ENCODE measurements around the gene CX3CL1. TPM values are rescaled to one million over a fixed set of nuclear protein-coding genes. Genes with fewer than 3 reads are reported as not detected.
A peak's percentile ranks its signal among the peaks of the same experiment; 100 is the strongest.
"Not testable (repeated sequence)": the region's sequence is repeated elsewhere in the genome, so short reads cannot be mapped to it uniquely, and the experiment has no call there.

CX3CL1 gene
- 3.7 TPM for total RNA-seq

DNA sequence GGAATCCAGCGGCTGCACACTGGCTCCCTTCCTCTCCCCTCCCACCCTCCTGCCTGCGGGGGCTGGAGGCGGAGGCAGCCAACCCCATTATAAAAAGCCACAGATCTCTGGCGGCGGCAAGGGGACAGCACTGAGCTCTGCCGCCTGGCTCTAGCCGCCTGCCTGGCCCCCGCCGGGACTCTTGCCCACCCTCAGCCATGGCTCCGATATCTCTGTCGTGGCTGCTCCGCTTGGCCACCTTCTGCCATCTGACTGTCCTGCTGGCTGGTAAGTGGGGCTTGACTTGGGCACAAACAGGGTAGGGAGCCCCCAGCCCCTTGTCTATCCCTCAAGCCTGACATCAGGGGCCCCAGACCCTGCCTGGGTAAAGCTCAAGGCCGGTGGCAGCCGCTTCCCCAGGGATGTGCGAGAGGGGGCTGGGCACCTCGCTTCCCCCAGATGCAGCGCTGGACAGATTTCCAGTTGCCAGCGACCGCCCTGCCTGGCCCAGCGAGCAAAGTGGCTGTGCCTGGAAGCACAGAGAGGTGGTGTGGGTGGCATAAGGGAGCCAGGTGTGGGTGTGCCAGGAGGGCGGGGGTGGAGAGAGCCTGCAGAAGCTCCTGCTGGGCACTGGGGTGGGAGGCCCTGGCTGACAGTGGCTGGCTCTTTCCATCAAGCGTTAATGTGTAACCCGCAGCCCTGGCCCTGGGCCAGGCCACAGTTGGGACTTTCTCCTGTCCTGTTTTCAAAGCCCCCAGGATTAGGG is at the start of gene CX3CL1:
TSS of gene CX3CL1 (plus strand) at position 119 of the 745 bp plus-strand sequence. CDS start at position 198, 79 bp downstream.
- ATAC-seq = peak; percentile 41

- ATAC-seq = no peak
Measured at GRCh38 chr16:57324749-57325148, 47.5 kb upstream of the CX3CL1 start.

- no peak for ATAC-seq
Measured at GRCh38 chr16:57325458-57325857, 46.8 kb upstream of the CX3CL1 start.

GRCh38 chr16:57329718-57330327 is 42.5 kb upstream of the CX3CL1 start:
- no peak for ATAC-seq

- no peak for ATAC-seq
Measured at GRCh38 chr16:57331355-57331754, 40.9 kb upstream of the CX3CL1 start.

DNA sequence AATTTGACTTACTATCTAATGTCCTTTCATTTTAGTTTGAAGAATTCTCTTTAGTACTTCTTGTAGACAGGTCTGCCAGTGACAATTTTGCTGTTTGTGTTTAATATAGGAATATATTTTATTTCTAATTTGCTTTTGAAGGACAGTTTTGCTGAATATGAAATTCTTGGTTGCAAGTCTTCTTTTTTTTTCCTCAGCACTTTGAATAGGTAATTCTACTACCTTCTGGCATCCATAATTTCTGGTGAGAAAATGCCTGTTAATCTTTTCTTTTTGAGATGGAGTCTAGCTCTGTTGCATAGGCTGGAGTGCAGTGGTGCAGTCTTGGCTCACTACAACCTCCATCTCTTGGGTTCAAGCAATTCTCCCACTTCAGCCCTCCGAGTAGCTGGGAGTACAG is 38.9 kb upstream of the CX3CL1 start:
- no peak for ATAC-seq

- no peak for ATAC-seq
Measured at GRCh38 chr16:57335366-57335765, 36.9 kb upstream of the CX3CL1 start.

DNA sequence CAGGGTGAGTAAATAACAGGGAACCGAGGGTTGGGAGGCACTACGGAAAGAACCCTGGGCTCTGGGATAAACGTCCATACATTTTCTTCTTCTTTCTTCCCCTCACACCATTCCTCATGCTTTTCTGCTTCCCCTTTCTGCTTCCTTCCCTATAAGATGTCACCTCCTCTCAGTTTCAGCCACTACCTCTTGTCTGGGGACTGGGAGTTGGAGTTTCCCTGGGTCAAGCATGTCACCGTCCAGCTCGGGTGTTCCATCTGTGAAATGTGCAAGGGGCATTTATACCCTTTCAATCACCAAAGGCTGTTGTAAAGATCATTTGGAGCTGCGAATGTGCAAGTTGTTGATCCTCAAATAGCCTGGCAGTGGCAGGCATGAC is 31.2 kb upstream of the CX3CL1 start:
- ATAC-seq = no peak

GRCh38 chr16:57341441-57342303 is 30.6 kb upstream of the CX3CL1 start:
- peak; percentile 86 for ATAC-seq

GRCh38 chr16:57342606-57343005 is 29.7 kb upstream of the CX3CL1 start:
- not testable (repeated sequence) for ATAC-seq

DNA sequence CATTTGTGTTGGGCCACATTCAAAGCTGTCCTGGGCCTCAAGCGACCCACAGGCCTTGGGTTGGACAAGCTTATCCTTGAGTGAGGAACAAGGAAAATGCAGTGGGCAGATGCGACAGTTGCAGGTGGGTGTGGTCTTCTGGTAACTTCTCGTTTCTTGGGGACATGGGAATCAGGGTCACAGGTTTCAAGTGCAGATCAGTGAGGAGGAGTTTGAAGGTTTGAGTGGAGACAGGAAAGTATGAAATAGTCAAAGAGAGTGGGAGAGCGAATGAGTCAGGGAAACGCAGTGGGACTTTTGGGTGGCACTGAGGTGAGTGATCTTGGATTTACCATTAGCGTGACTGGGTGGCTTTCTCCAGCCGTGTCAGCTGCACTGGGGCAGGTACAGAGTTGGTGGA is 29.1 kb upstream of the CX3CL1 start:
- ATAC-seq = no peak

- ATAC-seq = not testable (repeated sequence)
Measured at GRCh38 chr16:57344094-57344493, 28.2 kb upstream of the CX3CL1 start.

DNA sequence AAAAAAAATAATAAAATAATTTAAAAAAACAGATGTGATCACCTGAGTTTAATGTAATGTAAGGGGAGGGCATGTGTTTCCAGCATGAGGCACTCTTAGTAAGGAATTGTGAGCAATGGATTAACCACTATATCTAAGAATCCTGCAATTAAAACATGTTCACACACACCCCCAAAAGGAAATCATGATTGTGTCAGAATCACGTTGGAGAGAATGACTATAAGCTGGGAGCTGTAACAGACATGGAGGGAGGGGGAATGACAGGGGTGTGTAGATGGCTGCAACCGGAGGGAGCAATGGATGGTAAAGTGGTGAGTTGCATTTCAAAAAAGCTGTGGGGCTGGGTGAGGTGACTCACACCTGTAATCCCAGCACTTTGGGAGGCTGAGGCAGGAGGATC is 27.3 kb upstream of the CX3CL1 start:
- no peak for ATAC-seq

DNA sequence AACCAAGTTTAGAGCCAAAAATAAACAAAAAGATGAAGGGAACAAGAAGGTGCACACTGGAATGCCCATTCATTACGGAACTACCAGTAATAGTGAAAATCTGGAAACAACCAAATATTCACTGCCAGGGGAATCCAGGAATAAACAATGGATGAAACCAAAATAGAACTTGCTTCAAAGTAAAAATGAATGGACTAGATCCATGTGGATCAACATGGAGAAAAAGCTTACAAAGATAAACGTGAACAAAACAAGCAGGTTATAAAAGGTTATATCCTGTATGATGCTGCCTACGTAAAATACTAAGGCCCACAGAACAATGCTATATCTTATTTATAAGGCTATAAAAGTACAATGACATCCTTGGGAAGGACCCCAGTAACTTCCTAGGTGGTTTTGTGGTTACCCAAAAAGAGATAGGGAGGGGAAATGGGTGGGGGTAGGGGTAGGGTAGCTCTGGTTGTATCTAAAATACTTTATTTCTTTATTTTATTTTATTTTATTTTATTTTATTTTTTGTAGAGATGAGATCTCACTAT is 26.6 kb upstream of the CX3CL1 start:
- ATAC-seq = no peak

DNA sequence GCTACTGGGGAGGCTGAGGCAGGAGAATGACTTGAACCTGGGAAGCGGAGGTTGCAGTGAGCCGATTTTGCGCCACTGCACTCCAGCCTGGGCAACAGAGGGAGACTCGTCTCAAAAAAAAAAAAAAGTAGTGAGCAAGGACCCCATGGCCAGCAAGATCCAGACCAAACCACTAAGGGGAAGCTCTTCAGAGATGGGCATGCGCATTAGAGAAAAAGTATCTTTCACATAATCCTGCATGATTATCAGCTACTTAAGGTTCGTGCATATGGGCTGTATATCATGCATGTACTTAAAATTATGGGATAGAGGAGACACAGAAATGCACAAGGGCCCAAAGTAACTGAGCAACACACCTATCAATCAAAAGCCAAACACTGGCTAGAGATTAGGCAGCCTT is 24.4 kb upstream of the CX3CL1 start:
- no peak for ATAC-seq

GRCh38 chr16:57348327-57348726 is 24.0 kb upstream of the CX3CL1 start:
- ATAC-seq = no peak

DNA sequence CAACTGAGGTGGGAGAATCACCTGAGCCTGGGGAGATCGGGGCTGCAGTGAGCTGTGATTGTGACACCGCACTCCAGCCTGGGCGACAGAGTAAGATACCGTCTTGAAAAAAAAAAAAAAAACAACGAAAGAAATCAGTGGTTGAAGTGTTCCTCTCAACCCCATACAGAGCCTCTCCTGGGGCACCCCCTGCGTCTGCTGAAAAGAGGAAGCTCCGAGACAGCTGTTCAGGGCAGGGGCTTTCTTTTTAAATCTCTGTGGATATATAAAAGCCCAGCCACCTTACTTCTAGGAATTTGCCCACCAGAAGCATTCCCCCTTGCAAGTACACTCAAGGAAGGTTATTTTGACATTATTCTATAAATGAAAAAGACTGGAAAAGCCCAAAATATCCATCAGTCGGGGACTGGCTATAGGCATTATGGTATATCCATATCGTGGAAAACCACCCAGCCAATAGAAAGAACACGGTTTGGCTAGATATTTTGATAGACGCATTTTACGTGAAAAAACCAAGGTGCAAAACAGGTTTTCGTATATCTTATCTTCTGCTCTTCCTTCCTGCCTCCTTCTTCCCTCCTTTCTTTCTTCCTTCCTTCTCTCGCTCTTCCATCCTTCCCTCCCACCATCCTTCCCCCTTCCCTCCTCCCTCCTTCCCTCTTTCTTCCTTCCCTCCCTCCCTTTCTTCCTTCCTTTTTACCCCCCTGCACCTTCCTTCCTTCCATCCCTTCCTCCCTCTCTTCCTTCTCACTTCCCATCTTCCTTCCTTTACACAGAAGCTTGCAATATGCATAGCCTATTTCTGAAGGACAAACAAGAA is 22.9 kb upstream of the CX3CL1 start:
- ATAC-seq = peak; percentile 49

DNA sequence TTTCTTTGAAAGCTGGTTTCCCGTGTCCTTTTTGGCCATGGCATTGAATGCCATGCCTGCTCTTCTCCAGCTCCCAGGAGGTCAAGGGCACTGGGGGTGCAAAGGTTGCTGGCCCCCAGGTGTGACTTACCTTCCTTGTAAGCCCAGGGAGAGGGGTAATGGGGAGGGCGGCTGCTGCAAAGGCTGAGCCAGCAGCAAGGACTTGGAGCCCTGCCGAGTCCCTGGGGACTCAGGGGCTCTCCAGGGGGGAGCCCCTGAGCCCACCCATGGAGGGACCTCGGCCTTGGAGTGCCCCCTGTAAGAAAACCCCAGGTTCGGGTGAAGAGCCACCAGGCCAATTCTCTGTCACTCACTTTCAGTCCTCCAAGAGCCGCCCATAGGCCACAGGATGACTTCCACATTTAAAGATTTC is 19.6 kb upstream of the CX3CL1 start:
- ATAC-seq = no peak

- no peak for ATAC-seq
Measured at GRCh38 chr16:57354311-57354710, 18.0 kb upstream of the CX3CL1 start.

- no peak for ATAC-seq
Measured at GRCh38 chr16:57355898-57356414, 16.3 kb upstream of the CX3CL1 start.

- no peak for ATAC-seq
Measured at GRCh38 chr16:57356547-57356946, 15.7 kb upstream of the CX3CL1 start.
